ENCODE results near the gene ANO2.

ANO2 gene

DNA sequence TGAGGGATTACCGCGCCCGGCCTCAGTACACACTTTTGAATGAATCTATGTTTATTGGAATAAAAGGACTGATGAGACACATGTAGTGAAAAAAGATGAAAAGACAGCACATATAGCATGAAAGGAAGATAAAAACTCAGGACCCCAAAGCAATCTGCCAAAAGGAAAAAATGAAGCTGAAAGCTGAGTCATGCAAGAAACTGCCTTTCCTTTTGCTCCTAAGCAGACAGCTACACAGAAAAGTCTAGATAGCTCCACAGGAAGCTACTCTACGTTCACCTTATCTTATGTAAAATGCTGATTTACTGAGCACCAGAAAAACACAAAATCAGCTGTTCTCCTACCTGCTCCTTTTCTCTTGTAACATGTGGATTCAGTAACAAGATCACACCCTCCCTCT is 384.8 kb downstream of the ANO2 start:
- TF ChIP-seq, protein P1, sequence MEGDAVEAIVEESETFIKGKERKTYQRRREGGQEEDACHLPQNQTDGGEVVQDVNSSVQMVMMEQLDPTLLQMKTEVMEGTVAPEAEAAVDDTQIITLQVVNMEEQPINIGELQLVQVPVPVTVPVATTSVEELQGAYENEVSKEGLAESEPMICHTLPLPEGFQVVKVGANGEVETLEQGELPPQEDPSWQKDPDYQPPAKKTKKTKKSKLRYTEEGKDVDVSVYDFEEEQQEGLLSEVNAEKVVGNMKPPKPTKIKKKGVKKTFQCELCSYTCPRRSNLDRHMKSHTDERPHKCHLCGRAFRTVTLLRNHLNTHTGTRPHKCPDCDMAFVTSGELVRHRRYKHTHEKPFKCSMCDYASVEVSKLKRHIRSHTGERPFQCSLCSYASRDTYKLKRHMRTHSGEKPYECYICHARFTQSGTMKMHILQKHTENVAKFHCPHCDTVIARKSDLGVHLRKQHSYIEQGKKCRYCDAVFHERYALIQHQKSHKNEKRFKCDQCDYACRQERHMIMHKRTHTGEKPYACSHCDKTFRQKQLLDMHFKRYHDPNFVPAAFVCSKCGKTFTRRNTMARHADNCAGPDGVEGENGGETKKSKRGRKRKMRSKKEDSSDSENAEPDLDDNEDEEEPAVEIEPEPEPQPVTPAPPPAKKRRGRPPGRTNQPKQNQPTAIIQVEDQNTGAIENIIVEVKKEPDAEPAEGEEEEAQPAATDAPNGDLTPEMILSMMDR (IDR thresholded peaks at IDR 0.05; ENCODE audit: insufficient read depth, low read depth, low read length, missing control alignments), result no peak
- DNase-seq (ENCODE audit: low read depth), result no peak
- H3K4me3 ChIP-seq (ENCODE audit: low read length), result no peak overlapping the region

DNA sequence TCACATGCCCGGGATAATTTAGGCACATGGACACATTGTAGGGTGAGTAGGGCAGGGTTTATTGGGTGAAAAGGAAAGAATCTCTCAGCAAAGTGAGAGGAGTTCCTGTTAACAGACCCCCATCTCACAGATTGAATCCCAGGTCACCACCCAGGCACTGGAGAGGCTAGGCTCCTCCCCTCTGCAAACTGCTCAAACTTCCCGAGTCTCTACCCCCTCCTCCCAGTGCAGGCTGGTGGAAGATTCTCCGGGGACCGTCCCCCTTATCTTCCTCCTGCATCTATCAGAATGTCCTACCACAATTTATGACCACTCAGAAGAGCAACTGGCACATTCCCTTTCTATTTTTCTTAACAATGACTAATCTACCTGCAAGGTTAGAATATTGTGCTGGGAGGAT is 387.2 kb downstream of the ANO2 start:
- H3K4me3 ChIP-seq (ENCODE audit: low read length), result no peak overlapping the region
- no peak for DNase-seq (ENCODE audit: low read depth)
- TF ChIP-seq, protein P1 (IDR thresholded peaks at IDR 0.05; ENCODE audit: insufficient read depth, low read depth, low read length, missing control alignments), result no peak

DNA sequence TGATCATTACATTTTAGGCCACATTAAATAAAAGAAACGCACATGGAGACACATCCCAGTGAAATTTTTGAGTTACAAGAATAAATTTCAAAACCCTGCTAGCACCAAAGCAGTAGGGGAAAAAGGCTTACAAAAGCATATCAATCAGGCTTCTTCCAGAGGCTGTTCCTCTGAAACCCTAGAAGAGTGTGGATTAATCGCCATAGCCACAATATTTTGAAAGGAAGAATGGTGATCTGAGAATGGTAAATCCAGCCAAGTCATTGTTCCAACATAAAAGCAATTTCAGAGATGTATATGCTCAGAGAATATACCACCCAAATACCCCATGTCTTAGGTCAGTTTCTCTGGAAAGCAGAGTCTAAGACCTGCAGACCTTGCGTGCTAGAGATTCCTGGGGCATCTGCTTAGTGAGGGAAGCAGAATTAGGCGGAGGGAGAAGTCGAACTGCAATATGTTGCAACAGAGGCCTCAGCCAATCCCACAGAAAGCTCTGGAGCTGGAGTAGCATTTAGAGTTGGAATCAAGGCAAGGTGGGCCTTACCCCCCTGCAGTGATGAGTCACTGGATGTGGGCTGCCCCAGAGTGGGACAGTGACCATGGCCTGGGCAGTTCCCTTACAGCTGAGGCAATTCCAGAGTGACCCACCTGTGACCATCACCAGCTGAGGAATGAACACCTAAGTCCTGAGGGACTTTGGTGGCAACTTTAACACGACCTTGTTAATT is 387.9 kb downstream of the ANO2 start:
- no peak overlapping the region for H3K4me3 ChIP-seq (ENCODE audit: low read length)
- DNase-seq (ENCODE audit: low read depth), result no peak
- TF ChIP-seq, protein P1 (IDR thresholded peaks at IDR 0.05; ENCODE audit: insufficient read depth, low read depth, low read length, missing control alignments), result no peak

DNA sequence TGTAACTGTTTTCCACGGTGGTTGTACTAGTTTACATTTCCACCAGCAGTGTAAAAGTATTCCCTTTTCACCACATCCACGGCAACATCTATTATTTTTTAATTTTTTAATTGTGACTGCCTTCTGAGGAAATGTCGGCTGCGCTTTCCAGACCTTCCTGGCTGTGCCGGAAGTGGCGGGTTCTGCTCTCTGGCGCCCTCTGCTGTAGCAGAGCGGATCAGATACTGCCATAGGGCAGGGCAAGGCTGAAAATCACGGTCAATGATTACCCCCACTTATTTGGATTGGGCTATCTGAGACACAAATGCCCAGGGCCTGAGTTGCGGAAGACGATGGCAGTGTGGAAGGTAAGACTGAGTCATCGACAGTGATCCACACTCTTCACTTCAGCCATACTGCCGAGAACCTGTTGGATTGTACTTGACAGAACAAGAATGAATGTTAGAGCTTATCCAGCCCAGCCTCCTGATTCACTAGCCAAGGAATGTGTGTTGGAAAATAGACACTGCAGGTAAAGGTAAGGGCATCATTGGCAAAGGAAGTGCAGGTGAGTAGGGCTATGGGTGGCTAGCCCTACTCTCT is 388.9 kb downstream of the ANO2 start:
- TF ChIP-seq, protein P1 (IDR thresholded peaks at IDR 0.05; ENCODE audit: insufficient read depth, low read depth, low read length, missing control alignments), result peak; percentile 2
- DNase-seq (ENCODE audit: low read depth), result no peak
- H3K4me3 ChIP-seq (ENCODE audit: low read length), result no peak overlapping the region

DNA sequence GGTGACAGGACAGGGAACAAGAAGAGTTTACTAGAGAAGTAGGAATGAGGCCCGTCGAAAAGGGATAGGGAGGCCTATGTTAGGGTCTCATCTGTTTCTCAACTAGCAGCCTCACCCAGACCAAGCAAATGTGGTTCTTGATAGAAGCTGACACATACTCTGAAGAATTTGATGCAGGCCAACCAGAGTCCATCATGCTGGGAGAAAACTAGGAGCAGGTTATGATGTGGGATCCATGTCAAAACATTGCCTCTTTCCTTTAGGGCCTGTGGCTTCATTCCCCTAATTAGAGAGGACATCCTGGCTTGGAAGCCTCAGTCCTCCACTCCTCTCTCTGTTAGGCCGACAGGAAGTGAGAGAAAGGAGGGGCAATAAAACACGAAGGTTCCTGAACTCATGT is 390.3 kb downstream of the ANO2 start:
- TF ChIP-seq, protein P1 (IDR thresholded peaks at IDR 0.05; ENCODE audit: insufficient read depth, low read depth, low read length, missing control alignments), result no peak
- DNase-seq (ENCODE audit: low read depth), result no peak

DNA sequence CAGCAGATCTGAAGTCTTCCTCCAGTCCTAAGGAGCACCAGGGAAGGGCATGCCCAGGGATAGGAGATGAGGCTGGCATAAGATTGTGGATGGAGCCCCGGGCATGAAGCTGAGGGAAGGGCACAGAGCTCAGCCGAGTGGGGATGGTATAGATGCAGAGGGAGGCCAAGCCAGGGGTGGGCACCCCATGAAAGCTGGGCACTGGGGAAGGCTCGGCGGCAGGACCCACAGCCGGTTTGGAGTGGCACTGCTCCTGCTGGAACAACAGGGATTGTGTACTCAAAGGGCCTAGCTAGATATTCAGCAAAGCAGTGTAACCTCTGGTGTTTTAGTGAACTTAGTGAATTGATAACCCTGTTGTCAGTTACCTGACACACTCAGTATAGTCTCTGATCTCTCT is 396.0 kb downstream of the ANO2 start:
- no peak overlapping the region for H3K4me3 ChIP-seq (ENCODE audit: low read length)
- no peak for DNase-seq (ENCODE audit: low read depth)
- TF ChIP-seq, protein P1 (IDR thresholded peaks at IDR 0.05; ENCODE audit: insufficient read depth, low read depth, low read length, missing control alignments), result no peak

More for the DNA sequence above, 390.3 kb downstream of the ANO2 start:
- H3K4me3 ChIP-seq (ENCODE audit: low read length), result no peak overlapping the region

Data from epithelial cell of esophagus (primary cell).